Sigmoid colon (tissue), 7 donors: ENCODE measurements around the gene CEACAM8. TPM values are rescaled to one million over a fixed set of nuclear protein-coding genes. Genes with fewer than 3 reads are reported as not detected.
A peak's percentile ranks its signal among the peaks of the same experiment; 100 is the strongest.

Experiments used
- DNase-seq: peaks from one replicate; pipeline ENCODE4 v3.0.0-alpha.2; 2019
- H3K27ac ChIP-seq, 4 donors: fragments of 200-600 bp; sonication (generic); one replicate each; pipeline ENCODE4 v1.5.1; 2016 to 2019; ENCODE audit warnings: mild to moderate bottlenecking in 1 of 4
- H3K27me3 ChIP-seq, 3 donors: fragments of 200-600 bp; sonication (generic); one replicate each; pipeline ENCODE4 v1.5.1; 2019; ENCODE audit warnings: mild to moderate bottlenecking in 1 of 3
- H3K36me3 ChIP-seq, 4 donors: fragments of 200-600 bp; sonication (generic); one replicate each; pipeline ENCODE4 v1.5.1; 2016 to 2019
- H3K4me1 ChIP-seq, 4 donors: fragments of 200-600 bp; sonication (generic); one replicate each; pipeline ENCODE4 v1.5.1; 2017 to 2019
- H3K4me3 ChIP-seq, 4 donors: fragments of 200-600 bp; sonication (generic); one replicate each; pipeline ENCODE4 v1.5.1; 2017 to 2019; ENCODE audit warnings: mild to moderate bottlenecking in 2 of 4, moderate library complexity in 1 of 4
- H3K9me3 ChIP-seq, 4 donors: fragments of 200-600 bp in 3 of 4; sonication (generic) in 3 of 4; one replicate each; pipeline versions ENCODE4 v1.5.1 to v1.6.1; 2013 to 2019
- EP300 ChIP-seq, 4 donors: sonication (generic); formaldehyde crosslinking; IDR thresholded peaks; one replicate each; pipeline ENCODE4 v1.6.1; 2017; ENCODE audit warnings: antibody characterized with exemption in 4 of 4
- POLR2A ChIP-seq, 2 donors: fragments of 450-650 bp; IDR thresholded peaks; one replicate each; pipeline ENCODE4 v1.6.1; 2016; ENCODE audit warnings: antibody characterized with exemption in 2 of 2, mild to moderate bottlenecking in 2 of 2, moderate library complexity in 2 of 2
- POLR2AphosphoS5 ChIP-seq, 4 donors: sonication (generic); formaldehyde crosslinking; IDR thresholded peaks; one replicate each; pipeline ENCODE4 v1.6.1; 2017; ENCODE audit warnings: antibody characterized with exemption in 4 of 4
- WGBS, 2 donors: extraction: QIAGEN DNeasy Blood & Tissue Kit; methylation state at CpG; one replicate each; pipeline ENCODE4 v1.1.7; 2013; 5-methylcytosine and 5-hydroxymethylcytosine counted together
- intact Hi-C: fragments of 100-400 bp; cut with DNase I; formaldehyde crosslinking; loops from one replicate; pipeline ENCODE4 v1.15.1; 2023
- polyA plus RNA-seq, 3 donors: library from polyadenylated mRNA; stranded (reverse); fragments of 200-250 nt; gene quantifications; one replicate each; pipeline ENCODE4 v1.2.3, GENCODE V29; 2013
- total RNA-seq, 4 donors: library from RNA; depleted of rRNA; stranded (reverse); fragments of >200 nt; gene quantifications; one replicate each; pipeline ENCODE4 v1.1.0, GENCODE V29; 2016
- TF ChIP-seq, protein P1 (sequence below), 4 experiments: fragments of 450-650 bp in 3 of 4; fragments of 200-600 bp in 1 of 4; IDR thresholded peaks; one replicate each; pipeline ENCODE4 v1.5.1; 2016 to 2019; ENCODE audit warnings: antibody characterized with exemption in 4 of 4, mild to moderate bottlenecking in 3 of 4, moderate library complexity in 2 of 4
- donor health status: healthy with polysubstance abuse.
- donor health status: Bipolar disorder and iron deficiency.
- donor health status: healthy.

CEACAM8 gene
- total and polyA plus RNA-seq, 7 donors, result 0.69 to 0.76 TPM; not detected in 5

- Histone ChIP-seq H3K9me3 (no peaks in the 10 kb centered on the region), H3K36me3 (no peaks in the 10 kb centered on the region), H3K4me3 (no peak overlapping the region), H3K27ac (no peak overlapping the region), H3K27me3 (peaks cover 0 to 8% (median 0%) of the 10 kb centered on the region in 3 donors), H3K4me1 (no peaks in the 10 kb centered on the region)
- no peak for DNase-seq
- WGBS, 2 donors, result 36 to 39% methylated on average over 14 of the region's 14 CpGs
- intact Hi-C loops, result no loop called here
- TF ChIP-seq, protein P1, sequence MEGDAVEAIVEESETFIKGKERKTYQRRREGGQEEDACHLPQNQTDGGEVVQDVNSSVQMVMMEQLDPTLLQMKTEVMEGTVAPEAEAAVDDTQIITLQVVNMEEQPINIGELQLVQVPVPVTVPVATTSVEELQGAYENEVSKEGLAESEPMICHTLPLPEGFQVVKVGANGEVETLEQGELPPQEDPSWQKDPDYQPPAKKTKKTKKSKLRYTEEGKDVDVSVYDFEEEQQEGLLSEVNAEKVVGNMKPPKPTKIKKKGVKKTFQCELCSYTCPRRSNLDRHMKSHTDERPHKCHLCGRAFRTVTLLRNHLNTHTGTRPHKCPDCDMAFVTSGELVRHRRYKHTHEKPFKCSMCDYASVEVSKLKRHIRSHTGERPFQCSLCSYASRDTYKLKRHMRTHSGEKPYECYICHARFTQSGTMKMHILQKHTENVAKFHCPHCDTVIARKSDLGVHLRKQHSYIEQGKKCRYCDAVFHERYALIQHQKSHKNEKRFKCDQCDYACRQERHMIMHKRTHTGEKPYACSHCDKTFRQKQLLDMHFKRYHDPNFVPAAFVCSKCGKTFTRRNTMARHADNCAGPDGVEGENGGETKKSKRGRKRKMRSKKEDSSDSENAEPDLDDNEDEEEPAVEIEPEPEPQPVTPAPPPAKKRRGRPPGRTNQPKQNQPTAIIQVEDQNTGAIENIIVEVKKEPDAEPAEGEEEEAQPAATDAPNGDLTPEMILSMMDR (IDR thresholded peaks at IDR 0.05), result peak in 2 of 4 experiments; percentile 8 to 29
- no peak for TF ChIP-seq EP300 (IDR thresholded peaks at IDR 0.05)
These were observed 12.1 kb upstream of the CEACAM8 start for GRCh38 chr19:42606660-42607351.

DNA sequence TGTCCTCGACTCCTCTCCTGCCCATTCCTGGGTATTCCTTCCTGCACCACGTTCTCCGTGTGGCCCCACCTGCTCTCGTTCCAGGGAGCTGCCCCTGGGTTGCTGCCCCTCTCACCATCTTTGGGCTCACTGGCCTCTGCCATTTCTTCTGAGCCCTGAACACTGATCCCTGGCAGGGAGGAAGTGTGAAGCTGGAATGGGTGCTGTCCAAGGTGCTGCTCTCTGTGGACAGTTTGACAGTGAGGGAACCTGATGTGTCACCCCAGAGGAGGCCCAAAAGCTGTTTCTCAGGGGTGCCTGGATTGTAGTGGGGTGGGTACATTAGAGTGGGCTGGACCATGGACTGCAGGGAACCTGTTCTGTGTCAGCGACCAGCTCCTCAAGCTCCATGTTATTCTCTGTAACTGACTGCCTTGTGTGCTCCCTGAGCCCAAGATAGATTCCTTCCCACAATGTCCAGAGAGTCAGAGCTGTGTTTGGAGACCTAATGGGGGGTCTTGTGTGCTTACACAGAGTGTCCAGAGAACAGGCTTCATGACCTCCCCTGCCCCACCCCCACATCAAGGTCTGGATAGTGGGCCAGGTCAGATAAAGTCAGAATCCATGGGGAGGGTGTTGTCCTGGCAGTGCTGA, 7.2 kb upstream of the CEACAM8 start:
- no peak overlapping the region for H3K4me3 ChIP-seq
- H3K9me3 ChIP-seq, result no peaks in the 10 kb centered on the region
- no peak overlapping the region for H3K27ac ChIP-seq
- intact Hi-C loops, result no loop called here
- WGBS, 2 donors, result 27 to 30% methylated on average over 5 of the region's 5 CpGs
- peaks cover 0 to 8% (median 0%) of the 10 kb centered on the region in 3 donors for H3K27me3 ChIP-seq
- H3K4me1 ChIP-seq, result no peaks in the 10 kb centered on the region
- no peaks in the 10 kb centered on the region for H3K36me3 ChIP-seq
- no peak for DNase-seq
- TF ChIP-seq EP300 (IDR thresholded peaks at IDR 0.05) (no peak), POLR2A (IDR thresholded peaks at IDR 0.05) (no peak), POLR2AphosphoS5 (IDR thresholded peaks at IDR 0.05) (no peak)
- TF ChIP-seq, protein P1 (IDR thresholded peaks at IDR 0.05), result no peak

DNA sequence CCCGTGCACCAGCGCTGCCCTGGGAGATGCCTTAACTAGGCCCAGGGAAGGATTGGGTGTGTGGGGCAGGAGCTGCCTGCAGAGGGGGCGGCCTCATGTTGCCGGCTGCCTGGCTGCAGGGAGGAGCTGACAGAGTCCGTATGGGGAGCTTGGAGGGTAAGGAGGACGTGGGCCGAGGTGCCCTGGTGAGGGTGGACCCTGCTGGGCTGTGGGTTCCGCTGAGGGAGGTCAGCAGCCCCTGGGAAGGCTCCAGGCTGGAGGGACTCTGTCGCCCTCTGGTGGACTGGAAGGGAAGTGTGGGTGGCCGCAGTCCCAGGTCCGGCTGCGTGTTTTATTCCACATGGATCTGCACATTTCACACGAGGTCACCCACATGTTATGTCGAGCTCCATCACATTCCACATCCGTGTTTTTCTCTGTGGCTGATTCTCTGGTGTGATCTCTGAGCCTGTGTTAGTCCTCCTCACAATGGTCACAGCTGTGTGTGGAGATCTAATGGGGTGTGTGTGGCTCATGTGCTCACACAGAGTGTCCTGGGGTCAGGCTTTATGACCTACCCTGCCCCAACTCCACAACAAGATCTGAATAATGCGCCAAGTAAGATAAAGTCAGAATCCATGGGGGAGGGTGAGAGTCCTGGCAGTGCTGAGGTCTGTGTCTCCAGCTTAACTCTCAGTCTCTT, 1.8 kb upstream of the CEACAM8 start:
- DNase-seq, result no peak
- no peak overlapping the region for H3K4me3 ChIP-seq
- WGBS, 2 donors, result 11 to 17% methylated on average over 16 of the region's 16 CpGs
- H3K27ac ChIP-seq, result no peak overlapping the region
- intact Hi-C loops, result no loop called here
- H3K9me3 ChIP-seq, result no peaks in the 10 kb centered on the region
- H3K27me3 ChIP-seq, result peaks cover 0 to 7% (median 5%) of the 10 kb centered on the region in 3 donors
- H3K36me3 ChIP-seq, result no peaks in the 10 kb centered on the region
- no peaks in the 10 kb centered on the region for H3K4me1 ChIP-seq
- TF ChIP-seq POLR2AphosphoS5 (IDR thresholded peaks at IDR 0.05) (no peak), POLR2A (IDR thresholded peaks at IDR 0.05) (no peak)
- TF ChIP-seq, protein P1 (IDR thresholded peaks at IDR 0.05), result peak; percentile 14 to 89 (median 60)

DNA sequence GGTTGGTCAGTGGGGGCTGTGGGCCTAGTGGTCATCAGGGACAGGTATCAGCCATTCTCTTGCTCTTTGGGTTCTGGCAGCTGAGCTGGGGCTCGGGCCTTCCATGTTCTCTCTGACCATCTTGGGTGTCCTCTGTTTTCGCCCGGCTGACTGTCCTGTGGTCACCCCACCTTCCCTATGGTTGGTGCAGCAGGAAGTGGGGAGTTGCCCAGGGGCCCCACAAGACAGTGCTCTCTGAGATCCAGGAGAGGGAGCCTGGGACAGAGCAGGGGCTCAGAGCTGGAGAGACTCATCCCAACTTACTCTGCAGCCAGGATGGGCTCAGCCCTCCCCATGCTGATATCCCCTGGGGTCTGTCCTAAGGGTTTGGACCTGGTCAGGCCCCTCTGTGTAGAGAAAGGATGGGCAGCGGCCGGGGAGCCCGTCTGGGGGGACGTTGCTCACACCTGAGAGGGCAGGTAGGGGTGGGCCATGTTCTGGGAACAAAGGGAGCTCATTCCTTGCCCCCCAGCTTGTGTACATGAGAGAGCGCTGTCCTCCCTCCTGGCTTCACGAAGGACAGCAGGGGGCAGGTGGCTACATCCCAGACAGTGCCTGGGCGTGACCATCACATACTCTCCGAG, 937 bp upstream of the CEACAM8 start:
- Histone ChIP-seq H3K4me3 (no peak overlapping the region), H3K27ac (no peak overlapping the region), H3K4me1 (no peaks in the 10 kb centered on the region), H3K27me3 (peaks cover 0 to 7% (median 5%) of the 10 kb centered on the region in 3 donors), H3K9me3 (no peaks in the 10 kb centered on the region), H3K36me3 (no peaks in the 10 kb centered on the region)
- no peak for DNase-seq
- intact Hi-C loops, result no loop called here
- TF ChIP-seq EP300 (IDR thresholded peaks at IDR 0.05), result no peak
- no peak for TF ChIP-seq POLR2A (IDR thresholded peaks at IDR 0.05)
- no peak for TF ChIP-seq POLR2AphosphoS5 (IDR thresholded peaks at IDR 0.05)
- TF ChIP-seq, protein P1 (IDR thresholded peaks at IDR 0.05), result no peak
- WGBS, 2 donors, result 79 to 80% methylated on average over 11 of the region's 11 CpGs
